Activated T-cell treated with anti-CD3 and anti-CD28 coated beads, Interleukin-2, amount 50 U/mL, for 4 hours (primary cell): Measurements from ENCODE around the gene KRT6B. TPM values are rescaled to one million over a fixed set of nuclear protein-coding genes. Genes with fewer than 3 reads are reported as not detected.
"Not testable (repeated sequence)": the region's sequence is repeated elsewhere in the genome, so short reads cannot be mapped to it uniquely, and the experiment has no call there.

Source experiments
- ATAC-seq, 2 donors: fragments of 200-7000 bp; cut with Tn5 transposase; one replicate each; pipeline ENCODE4 v1.10.0; 2021
- DNase-seq: peaks from one replicate; pipeline ENCODE4 v3.0.0-alpha.2; 2020
- H3K27me3 Mint-ChIP-seq: one replicate; pipeline ENCODE4 v1.8.0; 2021; ENCODE audit warnings: low read depth, mixed read lengths
- H3K36me3 Mint-ChIP-seq: one replicate; pipeline ENCODE4 v1.8.0; 2022; ENCODE audit warnings: mixed read lengths; ENCODE audit not compliant: insufficient read depth
- H3K4me1 Mint-ChIP-seq: one replicate; pipeline ENCODE4 v1.8.0; 2021; ENCODE audit warnings: low read depth, mixed read lengths
- H3K4me3 Mint-ChIP-seq: one replicate; pipeline ENCODE4 v1.8.0; 2021; ENCODE audit warnings: mild to moderate bottlenecking, moderate library complexity, mixed read lengths
- H3K9me3 Mint-ChIP-seq: one replicate; pipeline ENCODE4 v1.8.0; 2021; ENCODE audit warnings: mixed read lengths
- total RNA-seq, 3 donors: library from RNA; stranded (reverse); gene quantifications; one replicate each; pipeline ENCODE4 v1.2.1, GENCODE V29; 2021

KRT6B gene
- total RNA-seq, 3 donors from 2014 or later: not detected

DNA sequence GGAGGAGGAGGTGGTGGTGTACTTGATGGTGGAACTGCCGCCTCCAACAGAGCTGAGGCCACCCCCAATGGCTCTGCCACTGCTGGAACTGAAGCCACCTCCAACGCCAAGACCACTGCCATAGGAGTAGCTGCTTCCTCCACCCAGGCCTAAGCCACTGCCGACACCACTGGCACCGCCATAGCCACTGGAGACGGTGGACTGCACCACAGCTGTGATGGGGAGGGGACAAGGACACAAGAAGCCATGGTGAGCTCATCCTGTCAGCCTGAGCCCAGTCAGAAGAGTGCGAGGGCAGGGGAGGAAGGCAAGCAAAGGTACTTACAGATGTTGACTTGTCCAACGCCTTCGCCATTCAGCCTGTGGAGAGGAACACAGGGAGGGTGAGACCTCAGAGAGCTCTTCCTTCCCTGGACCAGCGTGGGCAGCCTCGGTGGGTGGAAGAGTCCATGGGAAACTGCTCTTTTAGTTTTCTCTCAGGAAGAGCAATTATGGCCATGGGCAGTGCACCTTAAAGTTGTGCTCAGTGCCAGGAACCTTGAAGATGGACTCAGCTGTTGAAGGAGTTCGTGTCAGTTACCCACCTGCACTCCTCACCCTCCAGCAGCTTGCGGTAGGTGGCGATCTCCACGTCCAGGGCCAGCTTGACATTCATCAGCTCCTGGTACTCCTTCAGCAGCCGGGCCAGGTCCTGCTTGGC lies 35.9 kb upstream of the KRT6B start:
- Mint-ChIP-seq H3K9me3 (peaks cover 14% of the 10 kb centered on the region), H3K27me3 (peaks cover 51% of the 10 kb centered on the region)
- not testable (repeated sequence) for H3K4me1 Mint-ChIP-seq, ATAC-seq, H3K36me3 Mint-ChIP-seq, H3K4me3 Mint-ChIP-seq, DNase-seq

DNA sequence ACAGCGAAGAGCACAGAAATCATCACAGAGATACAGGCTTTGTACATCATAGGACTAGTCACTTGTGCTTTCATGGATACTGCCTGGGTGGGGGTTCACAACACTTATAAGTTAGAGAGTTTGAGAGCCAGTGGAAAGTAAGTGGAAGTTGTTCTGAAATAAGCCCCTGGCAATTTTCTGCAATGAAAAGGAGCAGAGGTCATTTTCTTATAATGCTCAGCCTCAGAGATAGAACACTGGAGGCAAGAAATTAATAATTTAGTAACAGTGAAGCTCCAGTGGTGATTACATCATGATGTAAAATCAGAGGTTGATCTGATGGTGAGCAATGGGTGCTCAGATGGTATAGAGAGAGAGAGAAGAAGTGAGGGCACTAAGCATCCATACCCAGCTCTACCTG lies 35.3 kb upstream of the KRT6B start:
- Mint-ChIP-seq H3K9me3 (peaks cover 14% of the 10 kb centered on the region), H3K4me3 (no peak overlapping the region), H3K4me1 (no peaks in the 10 kb centered on the region), H3K27me3 (peaks cover 46% of the 10 kb centered on the region), H3K36me3 (no peaks in the 10 kb centered on the region)
- ATAC-seq: no peak
- DNase-seq: no peak

DNA sequence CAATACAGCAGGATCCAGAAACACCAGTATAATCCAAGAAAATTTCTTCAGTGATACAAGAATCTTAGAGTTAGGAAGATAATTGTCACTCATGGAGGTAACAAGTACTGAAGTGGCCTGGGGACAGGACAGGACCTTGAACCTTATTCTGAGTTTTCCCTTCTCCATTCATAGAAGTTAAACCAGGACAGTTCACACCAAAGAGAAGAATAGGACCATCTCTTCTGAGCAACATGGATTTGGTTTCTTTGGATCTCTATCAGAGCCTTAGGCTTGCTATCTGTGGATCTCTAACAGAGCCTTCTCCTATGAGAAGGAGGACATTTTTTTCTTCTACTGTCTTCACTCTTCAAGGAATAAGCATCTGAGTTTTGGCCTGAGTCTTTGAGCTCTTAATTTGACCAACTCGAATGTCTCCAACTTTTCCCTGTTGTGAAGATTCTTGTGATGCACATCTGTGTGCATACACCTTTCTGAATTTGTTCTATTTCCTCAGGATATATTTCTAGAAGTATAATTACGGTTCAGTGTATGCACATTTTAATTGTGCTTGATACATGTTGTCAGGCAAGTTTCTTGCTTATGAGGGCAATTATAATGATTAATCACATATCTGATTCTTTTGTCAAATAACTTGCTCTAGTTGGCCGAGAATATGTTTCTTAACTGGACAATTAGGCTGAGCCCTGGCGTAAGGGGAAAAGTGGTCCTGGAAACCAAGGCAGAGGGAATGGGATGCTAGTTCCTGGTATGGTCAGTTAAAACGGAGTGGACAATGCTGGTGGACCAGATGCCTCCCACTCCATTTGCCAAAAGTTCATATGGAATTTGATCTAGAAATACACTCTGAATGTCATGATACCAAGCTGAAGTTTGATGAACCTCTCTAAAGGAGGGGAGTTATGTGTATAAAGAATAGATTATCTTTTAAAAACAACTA lies 34.5 kb upstream of the KRT6B start:
- DNase-seq: no peak
- no peak overlapping the region for H3K4me3 Mint-ChIP-seq
- peaks cover 39% of the 10 kb centered on the region for H3K27me3 Mint-ChIP-seq
- peaks cover 14% of the 10 kb centered on the region for H3K9me3 Mint-ChIP-seq
- ATAC-seq: no peak
- H3K4me1 Mint-ChIP-seq: no peaks in the 10 kb centered on the region
- no peaks in the 10 kb centered on the region for H3K36me3 Mint-ChIP-seq

DNA sequence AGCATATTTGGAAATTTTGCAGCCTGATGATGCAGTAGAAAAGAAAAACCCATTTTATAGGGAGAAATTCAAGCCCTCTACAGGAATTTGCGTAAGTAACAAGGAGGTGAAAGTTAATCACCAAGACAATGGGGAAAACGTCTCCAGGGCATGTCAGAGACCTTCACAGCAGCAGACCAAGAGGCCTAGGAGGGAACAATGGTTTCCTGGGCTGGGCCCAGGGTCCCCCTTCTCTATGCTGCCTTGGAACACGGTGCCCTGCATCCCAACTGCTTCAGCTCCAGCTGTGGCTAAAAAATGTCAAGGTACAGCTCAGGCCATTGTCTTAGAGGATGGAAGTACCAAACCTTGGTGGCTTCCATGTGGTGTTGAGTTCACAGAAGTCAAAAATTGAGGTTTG lies 28.1 kb upstream of the KRT6B start:
- no peaks in the 10 kb centered on the region for H3K4me1 Mint-ChIP-seq
- peaks cover 17% of the 10 kb centered on the region for H3K9me3 Mint-ChIP-seq
- H3K27me3 Mint-ChIP-seq: peaks cover 20% of the 10 kb centered on the region
- no peak overlapping the region for H3K4me3 Mint-ChIP-seq
- no peak for ATAC-seq
- DNase-seq: no peak
- no peaks in the 10 kb centered on the region for H3K36me3 Mint-ChIP-seq

DNA sequence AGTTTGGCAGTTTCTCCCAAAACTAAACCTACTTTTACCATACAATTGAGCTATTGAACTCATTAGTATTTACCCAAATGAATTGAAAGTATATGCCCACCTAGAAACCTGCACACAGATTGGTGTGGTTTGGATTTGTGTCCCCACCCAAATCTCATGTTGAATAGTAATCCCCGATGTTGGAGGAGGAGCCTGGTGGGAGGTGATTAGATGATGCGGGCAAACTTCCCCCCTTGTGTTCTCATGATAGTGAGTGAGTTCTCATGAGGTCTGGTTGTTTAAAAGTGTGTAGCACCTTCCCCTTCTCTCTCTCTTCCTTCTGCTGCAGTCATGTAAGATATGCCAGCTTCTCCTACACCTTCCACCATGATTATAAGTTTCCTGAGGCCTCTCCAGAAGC lies 25.7 kb upstream of the KRT6B start:
- no peak for ATAC-seq

DNA sequence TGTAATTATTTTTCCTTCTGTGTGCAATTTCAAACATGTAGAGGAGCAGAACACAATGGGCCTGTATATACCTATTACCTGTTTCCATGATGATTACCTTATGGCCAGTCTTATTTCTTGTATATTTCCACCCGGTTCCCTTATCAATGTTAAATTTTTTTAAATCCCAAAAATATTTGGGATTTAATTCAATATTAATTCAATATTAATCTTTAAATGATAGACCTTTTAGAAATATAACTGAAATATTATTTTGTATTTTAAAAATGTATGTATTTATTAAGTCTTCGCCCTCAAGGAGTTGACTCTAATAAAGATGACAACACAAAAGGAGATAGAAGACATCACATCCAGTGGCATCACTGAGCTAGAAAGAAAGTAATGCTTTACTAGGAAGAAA lies 22.3 kb upstream of the KRT6B start:
- H3K4me3 Mint-ChIP-seq: no peak overlapping the region

More for the DNA sequence above, 25.7 kb upstream of the KRT6B start:
- Mint-ChIP-seq H3K27me3 (peaks cover 3% of the 10 kb centered on the region), H3K4me1 (no peaks in the 10 kb centered on the region), H3K4me3 (no peak overlapping the region), H3K9me3 (peaks cover 8% of the 10 kb centered on the region), H3K36me3 (no peaks in the 10 kb centered on the region)
- no peak for DNase-seq

DNA sequence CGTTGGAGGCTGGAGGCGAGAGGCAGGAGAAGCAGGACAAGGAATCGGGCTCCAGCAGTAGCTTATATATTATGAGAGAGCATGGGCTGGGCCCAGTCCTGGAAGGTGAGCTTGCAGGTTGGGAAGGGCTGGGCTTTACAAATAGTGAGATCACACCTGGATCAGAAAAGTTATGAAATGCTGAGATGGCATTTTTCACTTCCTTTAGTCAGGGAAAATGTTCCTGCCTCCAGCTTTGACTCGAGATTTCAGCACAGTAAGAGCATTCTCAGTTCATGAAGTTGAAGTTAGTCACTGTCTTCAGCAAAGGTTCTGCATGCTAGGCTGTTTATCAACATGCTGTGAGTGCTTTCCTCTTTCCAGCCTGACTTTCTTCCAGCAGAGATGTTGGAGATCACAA lies 21.8 kb upstream of the KRT6B start, which contains the start of gene KRT6C:
KRT6C (minus strand) TSS at position 38 of the 400 bp plus-strand sequence. CDS start 68 bp downstream, outside the sequence.
- Mint-ChIP-seq H3K9me3 (no peaks in the 10 kb centered on the region), H3K27me3 (peaks cover 5% of the 10 kb centered on the region), H3K4me1 (no peaks in the 10 kb centered on the region), H3K4me3 (no peak within 1 kb of the TSS), H3K36me3 (no peaks in the 10 kb centered on the region)
- no peak for ATAC-seq
- DNase-seq: no peak

More for the DNA sequence above, 22.3 kb upstream of the KRT6B start:
- Mint-ChIP-seq H3K9me3 (peaks cover under 1% of the 10 kb centered on the region), H3K36me3 (no peaks in the 10 kb centered on the region), H3K27me3 (peaks cover 5% of the 10 kb centered on the region), H3K4me1 (no peaks in the 10 kb centered on the region)
- DNase-seq: no peak
- no peak for ATAC-seq

DNA sequence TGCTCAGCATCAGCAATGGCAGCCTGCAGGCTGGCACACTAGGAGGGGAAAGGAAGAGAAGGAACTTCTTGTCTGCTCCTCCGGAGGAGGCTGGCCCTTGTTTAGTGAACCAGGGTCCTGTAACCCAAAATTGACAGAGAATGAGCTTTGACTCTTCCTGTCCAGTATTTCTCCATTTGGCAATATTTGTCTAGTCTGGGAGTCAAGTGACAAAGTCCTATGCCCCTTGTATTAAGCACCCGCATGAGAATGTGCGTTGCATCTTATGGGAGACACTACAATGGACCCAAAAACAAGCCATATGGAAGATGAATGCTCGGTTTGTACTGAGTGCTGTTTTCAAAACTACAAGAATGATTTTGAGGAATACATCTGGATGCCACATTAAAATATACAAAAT lies 17.9 kb upstream of the KRT6B start:
- Mint-ChIP-seq H3K36me3 (no peaks in the 10 kb centered on the region), H3K4me1 (no peaks in the 10 kb centered on the region), H3K27me3 (peaks cover 12% of the 10 kb centered on the region), H3K9me3 (no peaks in the 10 kb centered on the region), H3K4me3 (no peak overlapping the region)
- no peak for ATAC-seq
- DNase-seq: no peak

DNA sequence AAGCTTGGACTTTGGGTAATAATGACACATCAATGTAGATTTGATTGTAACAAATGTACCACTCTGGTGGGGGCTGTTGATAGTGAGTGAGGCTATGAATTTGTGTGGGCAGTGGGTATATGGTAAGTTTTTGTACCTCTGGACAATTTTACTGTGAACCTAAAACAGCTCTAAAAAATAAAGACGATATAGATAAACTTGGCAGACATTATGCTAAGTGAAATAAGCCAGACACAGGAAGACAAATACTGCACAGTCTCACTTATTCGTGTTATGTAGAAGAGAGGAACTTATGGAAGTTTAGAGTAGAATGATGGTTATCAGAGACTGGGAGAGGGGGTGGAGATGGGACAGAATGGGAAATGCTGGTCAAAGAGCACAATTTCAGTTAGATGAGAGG lies 13.0 kb upstream of the KRT6B start:
- H3K4me3 Mint-ChIP-seq: no peak overlapping the region
- no peaks in the 10 kb centered on the region for H3K4me1 Mint-ChIP-seq

DNA sequence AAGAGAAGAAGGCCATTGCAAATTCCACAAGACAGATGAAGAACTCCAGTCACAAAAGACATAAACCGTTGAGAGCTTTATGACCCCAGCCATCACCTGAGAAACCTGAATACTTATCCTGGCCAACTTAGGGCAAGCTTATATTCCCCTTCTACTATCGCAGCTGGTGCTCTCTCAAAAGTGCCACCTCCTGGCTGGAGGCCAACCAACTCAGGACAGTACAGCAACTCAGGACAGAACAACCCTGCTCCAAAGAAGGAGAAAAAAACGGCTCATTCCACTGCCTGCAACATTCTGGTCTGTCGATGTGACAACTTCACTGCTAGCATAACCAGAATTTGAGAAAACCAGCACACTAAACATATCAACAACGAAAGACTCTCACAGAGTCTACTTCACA lies 9.7 kb upstream of the KRT6B start:
- DNase-seq (no peak), ATAC-seq (no peak)
- peaks cover 11% of the 10 kb centered on the region for H3K27me3 Mint-ChIP-seq

More for the DNA sequence above, 13.0 kb upstream of the KRT6B start:
- Mint-ChIP-seq H3K9me3 (no peaks in the 10 kb centered on the region), H3K27me3 (peaks cover 16% of the 10 kb centered on the region), H3K36me3 (no peaks in the 10 kb centered on the region)
- ATAC-seq (no peak), DNase-seq (no peak)

DNA sequence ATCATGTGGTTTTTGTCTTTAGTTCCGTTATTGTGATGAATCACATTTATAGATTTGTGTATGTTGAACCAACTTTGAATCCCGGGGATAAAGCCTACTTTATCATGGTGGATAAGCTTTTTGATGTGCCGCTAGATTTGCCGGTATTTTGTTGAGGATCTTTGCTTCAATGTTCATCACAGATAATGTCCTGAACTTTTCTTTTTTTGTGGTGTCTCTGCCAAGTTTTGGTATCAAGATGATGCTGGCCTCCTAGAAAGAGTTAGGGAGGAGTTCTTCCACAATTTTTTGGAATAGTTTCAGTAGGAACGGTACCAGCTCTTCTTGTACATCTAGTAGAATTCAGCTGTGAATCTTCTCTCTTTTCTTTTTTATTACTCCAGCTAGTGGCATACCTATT lies 6.9 kb upstream of the KRT6B start:
- H3K36me3 Mint-ChIP-seq: no peaks in the 10 kb centered on the region
- DNase-seq: no peak
- H3K4me1 Mint-ChIP-seq: peaks cover 9% of the 10 kb centered on the region
- ATAC-seq: no peak
- H3K4me3 Mint-ChIP-seq: no peak overlapping the region
- no peaks in the 10 kb centered on the region for H3K9me3 Mint-ChIP-seq
- peaks cover 9% of the 10 kb centered on the region for H3K27me3 Mint-ChIP-seq

More for the DNA sequence above, 9.7 kb upstream of the KRT6B start:
- Mint-ChIP-seq H3K36me3 (no peaks in the 10 kb centered on the region), H3K4me1 (no peaks in the 10 kb centered on the region), H3K4me3 (no peak overlapping the region), H3K9me3 (no peaks in the 10 kb centered on the region)

DNA sequence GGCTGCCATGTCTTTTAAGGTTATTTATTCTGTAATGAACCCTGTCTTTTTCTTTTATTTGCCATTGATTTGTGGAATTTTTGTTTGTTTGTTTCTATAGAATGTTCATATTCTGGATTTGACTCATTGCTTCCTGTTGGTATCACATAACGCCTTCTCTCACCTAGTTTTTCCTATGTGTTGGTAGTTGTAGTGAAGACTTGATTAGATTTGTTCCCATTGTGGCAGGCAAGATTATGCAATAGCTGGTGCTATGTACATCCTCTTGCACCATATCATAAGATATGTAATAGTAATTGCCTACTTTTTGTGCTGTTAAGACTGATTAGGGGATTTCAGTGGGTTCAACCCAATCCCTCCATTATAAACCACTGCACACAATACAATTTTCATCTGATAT lies 3.9 kb upstream of the KRT6B start:
- DNase-seq: no peak
- no peak for ATAC-seq
- Mint-ChIP-seq H3K9me3 (no peaks in the 10 kb centered on the region), H3K4me3 (no peak overlapping the region), H3K4me1 (peaks cover 9% of the 10 kb centered on the region), H3K27me3 (peaks cover 5% of the 10 kb centered on the region), H3K36me3 (no peaks in the 10 kb centered on the region)

DNA sequence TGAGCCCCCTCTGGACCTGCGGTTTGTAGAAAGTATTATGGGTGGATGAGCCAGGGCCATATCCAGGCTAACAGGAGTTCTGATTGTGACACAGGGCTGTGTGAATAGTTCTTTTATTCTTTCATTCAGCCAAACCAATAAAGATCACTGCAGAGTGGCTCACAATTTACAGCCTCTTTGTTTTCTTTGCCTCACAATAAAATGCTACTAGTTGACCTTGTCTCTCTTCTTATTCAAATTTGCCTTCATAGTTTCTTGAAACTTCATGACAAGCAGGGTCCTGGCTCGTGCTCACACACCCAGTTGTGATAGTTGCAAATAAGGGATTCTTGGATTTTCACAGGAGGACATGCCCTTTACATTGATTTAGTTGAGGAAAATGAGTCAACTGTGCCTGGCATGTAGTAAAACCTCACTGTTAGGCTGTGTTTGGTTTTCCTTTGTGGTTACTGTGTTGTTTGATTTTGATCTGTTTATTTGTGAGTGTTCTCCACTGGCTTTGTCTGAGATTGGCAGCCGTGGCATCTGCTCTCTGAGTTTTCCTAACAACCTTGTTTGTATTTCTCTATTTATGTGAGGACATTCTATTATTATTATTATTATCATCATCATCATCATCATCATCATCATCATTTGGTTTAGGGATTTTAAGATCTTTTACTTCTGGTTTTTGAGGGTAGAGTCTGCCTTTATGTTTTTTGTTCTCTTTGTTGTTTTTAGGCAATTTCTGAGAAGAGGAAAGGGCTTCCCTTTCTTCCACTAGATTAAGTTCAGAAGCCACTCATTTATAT lies 2.7 kb upstream of the KRT6B start:
- DNase-seq (no peak), ATAC-seq (no peak)
- Mint-ChIP-seq H3K27me3 (peaks cover 7% of the 10 kb centered on the region), H3K4me1 (peaks cover 9% of the 10 kb centered on the region), H3K9me3 (no peaks in the 10 kb centered on the region), H3K36me3 (no peaks in the 10 kb centered on the region), H3K4me3 (no peak overlapping the region)

DNA sequence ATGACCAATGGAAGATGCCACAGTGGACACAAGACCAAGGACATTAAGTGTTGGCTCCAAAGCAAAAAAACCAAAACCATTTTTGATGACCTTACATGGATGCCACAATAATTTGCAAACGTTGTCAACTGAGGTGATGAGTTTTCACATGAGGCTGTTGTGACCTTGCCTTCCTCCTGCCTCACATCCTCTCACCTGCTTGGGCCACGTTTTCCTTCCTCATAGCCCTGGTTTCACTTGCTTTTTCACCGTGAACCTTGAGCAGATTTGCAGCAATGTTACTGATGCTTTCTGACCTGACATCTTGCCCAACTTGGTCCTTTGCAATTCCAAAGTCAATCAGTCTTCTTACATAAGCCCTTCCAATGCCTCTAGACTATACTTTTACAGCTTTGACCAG lies 3.7 kb downstream of the KRT6B start:
- ATAC-seq (no peak), DNase-seq (no peak)
- peaks cover 13% of the 10 kb centered on the region for H3K27me3 Mint-ChIP-seq
- H3K4me3 Mint-ChIP-seq: no peak overlapping the region
- no peaks in the 10 kb centered on the region for H3K9me3 Mint-ChIP-seq
- no peaks in the 10 kb centered on the region for H3K4me1 Mint-ChIP-seq
- H3K36me3 Mint-ChIP-seq: no peaks in the 10 kb centered on the region
